ENCODE data around the gene LRRC28.
"Not testable (repeated sequence)": the region's sequence is repeated elsewhere in the genome, so short reads cannot be mapped to it uniquely, and the experiment has no call there.

Gene LRRC28

DNA sequence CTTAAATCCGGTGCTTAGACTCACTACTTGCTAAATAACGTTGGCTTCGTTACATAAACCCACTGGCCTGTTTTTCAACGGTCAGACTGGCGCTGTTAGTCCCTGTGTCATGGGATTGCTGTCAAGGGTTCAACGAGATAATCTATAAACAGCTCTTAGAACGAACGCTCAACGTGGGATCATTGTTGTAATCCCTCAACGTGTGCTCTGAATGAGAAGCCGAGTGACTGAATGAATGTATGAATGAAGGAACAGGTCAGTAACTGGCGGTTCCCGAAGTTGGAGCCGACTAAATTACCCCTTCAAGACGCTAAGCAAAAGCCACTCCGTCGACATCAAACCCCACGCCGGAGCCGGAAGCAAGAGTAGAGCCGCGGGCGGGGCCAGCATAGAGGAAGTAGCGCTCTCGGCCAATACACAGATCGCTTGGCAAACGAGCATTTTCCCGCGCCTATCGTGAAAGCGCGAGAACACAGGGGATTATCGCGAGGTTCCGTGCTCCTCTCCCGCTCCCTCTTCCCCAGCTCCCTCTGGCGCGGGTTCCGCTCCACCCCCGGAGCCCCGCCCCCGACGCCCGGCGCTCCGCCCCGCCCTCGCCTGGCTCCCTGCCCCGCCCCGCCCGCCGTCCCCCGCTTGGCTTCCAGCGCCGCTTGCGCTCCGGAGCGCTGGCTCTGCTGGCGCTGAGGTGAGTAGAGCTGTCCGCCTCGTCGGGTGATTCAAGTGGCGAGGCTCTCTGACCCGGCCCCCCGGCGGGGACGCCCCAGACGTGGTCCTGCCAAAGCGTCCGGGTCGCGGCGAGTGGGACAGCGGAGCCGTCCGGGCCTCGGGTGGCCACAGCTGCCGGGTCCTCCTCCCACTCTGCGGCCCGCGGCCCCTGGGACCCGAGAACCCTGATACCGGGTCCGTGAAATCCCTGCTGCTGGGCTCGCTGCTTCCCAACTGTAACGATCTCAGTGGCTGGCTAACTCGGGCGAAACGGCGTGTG is at the start of gene LRRC28:
LRRC28 (plus strand) TSS at position 625 of the 985 bp plus-strand sequence. CDS start 4,477 bp downstream, outside the sequence.
- peak; percentile 87 for DNase-seq

DNA sequence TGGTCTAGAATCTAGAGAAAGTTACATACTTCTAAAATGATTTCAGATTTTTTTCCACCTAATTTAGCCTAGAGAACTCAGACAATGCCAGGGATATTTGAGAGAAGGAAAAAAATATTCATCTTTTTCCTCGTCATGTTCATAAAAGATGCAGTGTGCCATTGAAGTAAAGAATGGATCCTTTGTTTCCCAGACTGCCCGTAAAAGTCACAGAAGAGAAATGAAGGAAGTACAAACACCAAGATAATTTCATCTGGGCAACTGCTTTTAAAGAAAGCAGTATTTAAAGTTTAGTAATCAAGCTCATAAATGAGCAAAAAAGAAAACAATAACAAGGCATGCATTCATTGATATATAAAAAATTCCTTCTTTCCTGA is 49.1 kb upstream of the LRRC28 start:
- DNase-seq: no peak

DNA sequence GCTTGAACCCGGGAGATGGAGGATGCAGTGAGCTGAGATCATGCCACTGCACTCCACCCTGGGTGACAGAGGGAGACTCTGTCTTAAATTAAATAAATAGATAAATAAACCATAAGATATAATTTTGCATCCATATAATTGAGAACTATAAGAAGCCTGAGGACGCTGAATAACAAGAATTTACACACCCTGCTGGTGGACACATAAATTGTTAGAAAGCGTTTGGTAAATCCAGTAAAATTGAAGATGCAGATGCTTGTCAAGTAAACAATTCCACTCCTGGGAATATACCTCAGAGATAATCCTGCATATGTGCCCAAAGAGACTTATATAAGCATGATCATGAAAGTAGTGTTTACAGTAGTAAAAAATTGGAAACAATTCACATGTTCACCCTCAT is 43.6 kb upstream of the LRRC28 start:
- DNase-seq: no peak

DNA sequence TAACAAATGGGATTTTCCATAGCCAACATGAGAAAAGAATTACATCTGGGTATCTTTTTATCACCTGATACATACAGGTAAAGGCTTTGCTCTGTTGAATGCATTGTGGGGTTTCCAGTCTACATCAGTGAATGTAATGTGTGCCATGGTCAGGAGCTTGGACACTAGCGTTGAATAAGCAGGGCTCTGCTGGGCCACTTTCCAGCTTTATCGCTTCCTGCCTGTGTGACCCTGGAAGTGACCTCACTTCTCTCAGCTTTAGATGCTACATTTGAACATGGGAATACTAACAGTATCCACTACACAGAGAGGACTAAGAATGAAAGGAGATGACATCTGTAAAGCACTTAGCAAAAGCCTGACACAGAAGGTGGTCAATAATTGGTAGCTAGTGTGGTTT is 42.0 kb upstream of the LRRC28 start:
- DNase-seq: no peak

DNA sequence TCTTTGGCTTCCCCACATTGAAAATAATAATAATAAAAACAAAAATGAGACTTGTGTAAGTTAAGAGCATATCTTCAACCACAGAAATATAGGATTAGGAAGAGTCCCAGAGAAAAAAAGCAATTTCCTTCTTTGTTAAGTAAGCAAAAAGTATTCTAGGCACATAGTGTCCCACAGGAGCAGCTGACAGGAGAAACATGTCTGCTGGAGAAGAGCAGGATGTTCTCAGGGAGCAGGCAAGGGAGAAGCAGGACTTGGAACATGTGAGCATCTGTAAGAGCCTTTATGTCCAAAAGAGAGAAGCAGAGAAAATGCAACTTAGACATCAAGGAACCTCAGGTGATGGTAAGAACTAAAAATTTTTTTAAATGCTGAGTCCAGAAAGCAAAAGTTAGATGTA is 40.9 kb upstream of the LRRC28 start:
- no peak for DNase-seq

DNA sequence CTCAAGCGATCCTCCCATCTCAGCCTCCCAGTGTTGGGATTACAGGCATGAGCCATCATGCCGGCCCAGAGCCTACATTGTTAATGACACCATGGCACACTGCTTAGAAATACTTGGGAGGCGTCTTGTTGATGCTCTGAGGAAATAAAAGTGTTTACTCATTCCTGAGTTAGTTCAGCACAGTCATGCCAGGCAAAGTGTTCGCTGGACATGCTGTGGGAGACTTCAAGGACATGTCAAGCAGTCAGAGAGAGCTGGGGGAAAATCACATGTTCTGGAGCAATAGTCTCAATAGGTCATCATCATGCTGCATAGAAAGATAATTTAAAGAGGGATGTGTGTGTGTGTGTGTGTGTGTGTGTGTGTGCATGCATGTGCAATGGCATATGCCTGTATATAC is 39.4 kb upstream of the LRRC28 start:
- no peak for DNase-seq

DNA sequence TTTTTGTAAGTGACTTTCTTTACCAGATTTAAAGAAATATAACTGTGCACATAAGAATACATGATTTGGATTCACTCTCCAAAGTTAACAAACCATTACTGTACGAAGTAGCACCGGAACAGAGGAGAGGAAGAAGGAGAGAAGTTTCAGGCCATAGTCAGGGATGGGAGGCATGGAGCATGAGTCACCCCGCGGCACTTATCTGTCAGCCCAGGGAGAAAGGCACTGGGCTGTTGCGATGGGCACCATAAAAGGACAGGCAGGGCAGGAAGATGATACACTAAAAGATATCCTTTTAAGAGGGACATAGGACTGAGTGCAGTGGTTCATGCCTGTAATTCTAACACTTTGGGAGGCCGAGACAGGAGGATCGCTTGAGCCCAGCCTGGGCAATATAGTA is 38.9 kb upstream of the LRRC28 start:
- DNase-seq: no peak

DNA sequence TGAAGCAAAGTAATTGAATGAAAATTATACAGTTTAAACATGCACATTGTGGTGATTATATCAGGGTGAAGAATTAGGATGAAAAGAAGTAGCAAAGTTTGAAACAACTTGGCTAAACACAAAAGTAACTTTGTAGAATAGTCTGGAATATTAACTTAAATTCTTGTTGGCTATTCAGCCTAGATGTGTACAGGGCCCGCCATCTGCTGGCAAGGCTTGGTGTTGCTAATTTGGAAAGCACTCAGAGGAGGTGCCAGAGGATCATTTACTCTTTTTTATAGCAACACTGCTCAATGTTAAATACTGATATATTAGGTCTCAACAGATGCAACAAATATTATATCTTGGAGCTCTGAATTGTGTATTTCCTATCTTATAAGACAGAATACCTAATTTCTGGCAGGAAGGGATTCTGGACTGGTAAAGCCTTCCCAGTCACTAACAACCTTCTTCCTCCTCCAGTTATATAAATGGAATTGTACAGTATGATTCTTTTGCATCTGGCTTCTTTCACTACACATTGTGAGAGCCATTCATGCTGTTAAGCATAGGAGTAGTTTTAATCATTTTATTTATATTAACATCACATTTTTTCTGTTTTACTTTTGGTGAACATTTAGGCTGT is 38.0 kb upstream of the LRRC28 start:
- DNase-seq: no peak

DNA sequence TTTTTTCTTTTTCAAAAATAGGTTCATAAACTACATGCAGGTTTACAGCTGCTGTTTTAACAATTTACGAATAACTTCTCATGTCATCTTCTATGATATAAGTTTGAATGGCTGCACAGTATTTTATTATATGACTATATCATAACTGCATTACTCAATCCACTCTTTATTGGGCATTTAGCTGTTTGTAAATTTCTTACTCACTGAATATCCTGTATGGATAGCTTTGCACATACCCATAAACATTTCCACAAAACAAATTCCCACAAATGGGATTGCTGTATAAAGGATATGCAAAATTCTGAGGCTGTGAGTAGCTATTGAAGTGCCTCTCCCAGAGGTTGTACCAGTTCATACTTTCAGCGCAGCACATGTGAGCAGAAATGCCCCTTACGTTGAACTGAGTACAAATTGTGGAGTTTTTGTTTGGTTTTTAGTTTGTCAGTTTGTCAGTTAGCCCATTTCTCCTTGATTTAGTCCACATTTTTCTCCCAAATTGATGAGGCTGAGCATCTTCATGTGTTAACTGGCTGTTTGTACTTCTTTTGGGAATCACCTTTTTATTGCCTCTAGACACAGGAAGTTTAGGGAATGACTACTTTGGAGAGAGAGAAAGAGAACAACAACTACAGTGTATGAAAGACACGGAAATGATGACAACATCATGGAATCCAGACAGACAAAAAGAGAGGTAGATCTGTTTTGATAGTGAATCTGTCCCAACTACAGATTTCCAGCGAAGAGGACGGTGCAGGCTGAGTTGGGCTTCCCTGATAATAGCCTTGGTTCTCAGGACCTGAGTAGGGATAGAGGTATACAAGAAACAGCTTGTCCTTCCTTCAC is 26.7 kb upstream of the LRRC28 start:
- DNase-seq: no peak

DNA sequence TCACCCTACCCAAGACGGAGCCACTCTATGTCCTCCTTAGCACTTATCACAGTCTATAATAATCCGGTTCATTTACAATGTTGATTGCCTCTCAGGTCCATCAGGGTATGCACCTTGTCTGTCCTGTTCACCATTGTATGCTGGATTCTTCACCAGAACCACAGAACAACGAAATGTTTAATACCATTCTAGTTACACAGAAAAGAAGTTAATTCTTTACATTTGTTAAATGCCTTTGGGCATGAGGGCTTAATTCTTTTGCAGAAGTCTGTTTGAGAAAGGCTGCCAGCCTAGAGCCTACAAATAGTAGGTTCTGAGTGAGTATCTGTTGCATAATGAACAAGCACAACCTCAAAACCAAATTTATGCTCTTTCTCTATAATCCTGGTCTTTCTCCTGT is 24.5 kb upstream of the LRRC28 start:
- no peak for DNase-seq

DNA sequence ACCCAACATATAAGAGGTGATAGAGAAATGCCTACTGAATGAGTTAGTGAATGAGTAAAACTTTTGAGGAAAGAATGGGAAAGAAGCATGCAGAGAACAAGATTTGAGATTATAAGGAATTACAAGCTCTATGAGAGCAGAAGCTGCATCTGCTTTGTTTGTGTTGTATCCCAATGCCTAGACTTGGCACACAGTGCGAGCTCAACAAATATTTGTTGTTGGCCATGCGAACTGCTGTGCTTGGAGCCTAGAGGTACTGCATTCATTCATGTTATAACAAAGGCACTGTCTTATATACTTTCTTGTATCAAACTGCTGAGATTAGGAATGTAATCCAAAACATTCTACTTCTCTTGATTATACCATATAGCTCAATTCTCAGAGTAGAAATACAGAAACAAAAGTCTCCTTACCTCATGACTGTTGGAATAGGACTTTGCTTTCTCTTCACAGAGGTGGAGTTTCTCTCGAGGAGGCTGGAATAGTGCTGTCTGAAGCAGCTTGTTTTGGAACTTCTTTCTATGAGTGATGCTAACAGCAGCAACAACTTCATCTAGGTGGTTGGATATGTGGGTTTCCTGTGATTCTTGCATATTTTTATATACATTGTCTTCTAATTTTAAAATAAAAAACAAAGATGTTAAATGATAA is 23.0 kb upstream of the LRRC28 start:
- no peak for DNase-seq

DNA sequence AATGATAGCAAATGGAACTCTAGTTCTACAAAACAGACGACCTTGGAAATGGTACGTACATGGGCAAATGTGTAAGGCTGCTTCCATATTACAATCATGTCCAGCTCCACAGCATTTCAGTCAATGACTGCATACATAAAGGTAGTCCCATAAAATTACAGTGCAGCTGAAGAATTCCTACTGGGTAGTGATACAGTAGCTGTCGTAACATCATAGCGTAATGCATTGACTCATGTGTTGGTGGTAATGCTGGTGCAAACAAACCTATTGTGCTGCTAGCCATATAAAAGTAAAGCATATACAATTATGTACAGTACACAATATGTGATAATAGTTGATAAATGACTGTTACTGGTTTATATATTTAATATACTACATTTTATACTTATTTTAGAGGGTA is 20.4 kb upstream of the LRRC28 start:
- no peak for DNase-seq

DNA sequence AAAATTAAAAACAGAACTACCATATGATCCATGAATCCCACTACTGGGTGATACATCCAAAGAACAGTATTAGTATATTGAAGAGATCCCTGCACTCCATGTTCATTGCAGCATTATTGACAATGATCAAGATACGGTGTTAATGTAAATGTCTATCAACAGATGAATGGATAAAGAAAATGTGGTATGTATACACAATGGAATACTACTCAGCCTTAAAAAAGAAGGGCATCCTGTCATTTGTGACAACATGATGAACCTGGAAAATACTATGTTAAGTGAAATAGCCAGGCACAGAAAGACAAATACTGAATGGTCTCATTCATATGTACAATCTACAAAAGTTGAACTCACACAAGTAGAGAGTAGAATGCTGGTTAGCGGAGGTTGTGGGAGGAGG is 18.5 kb upstream of the LRRC28 start:
- no peak for DNase-seq

DNA sequence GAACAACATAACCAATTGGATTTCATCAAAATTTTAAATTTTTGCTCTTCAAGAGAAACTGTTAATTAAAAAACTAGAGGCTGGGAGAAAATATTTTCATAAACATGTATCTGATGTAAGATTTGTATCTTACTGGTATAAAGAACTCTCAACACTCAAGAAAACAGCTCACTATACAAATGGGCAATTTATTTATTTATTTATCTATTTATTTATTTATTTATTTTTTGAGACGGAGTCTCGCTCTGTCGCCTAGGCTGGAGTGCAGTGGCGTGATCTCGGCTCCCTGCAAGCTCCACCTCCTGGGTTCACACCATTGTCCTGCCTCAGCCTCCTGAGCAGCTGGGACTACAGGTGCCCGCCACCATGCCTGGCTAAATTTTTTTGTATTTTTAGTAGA is 17.1 kb upstream of the LRRC28 start:
- not testable (repeated sequence) for DNase-seq

DNA sequence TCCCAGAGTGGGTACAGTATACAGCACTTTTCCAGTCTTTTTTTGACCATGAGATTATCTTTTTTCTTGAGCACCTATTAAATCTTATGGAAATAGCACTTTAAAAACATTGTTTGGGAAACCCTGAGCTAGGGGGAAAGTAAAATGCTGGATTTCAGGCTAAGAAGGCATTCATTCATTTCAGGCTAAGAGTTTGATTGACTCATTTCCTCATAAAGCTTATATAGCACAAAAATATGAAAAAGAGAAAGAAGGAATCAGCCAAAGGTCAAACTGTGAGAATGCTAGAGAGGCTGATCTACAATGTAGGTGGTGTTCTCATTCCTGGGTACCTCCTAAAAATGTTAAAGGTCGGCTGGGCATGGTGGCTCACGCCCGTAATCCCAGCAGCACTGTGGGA is 12.4 kb upstream of the LRRC28 start:
- DNase-seq: no peak

DNA sequence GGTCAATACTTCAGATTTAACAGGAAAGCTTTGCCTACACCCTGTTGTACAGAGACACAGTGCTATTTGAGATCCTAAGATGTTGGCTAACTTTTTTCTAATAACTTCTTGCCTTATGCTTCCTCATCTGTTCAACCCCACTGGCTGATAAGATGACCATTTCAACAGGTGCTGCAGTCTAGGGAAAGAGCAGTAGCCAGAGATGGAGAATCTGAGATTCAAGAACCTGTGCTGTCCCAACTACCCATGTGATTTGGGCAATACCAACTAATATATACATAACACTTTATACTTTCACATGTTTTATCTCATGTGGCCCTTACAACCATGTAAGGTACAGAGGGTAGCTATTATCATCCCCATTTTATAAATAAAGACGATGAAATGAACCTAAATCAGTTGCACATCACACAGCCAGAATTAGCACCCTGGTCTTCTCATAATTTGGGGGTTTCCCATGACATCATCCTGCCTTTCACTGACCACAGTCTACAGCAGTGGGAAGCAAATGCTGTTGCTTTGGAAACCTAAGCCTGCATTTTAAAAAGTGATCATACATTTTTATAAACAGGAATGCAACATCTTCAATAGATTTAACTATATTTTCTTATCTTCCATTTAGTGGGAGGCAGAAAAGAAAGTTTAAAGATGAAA is 11.6 kb upstream of the LRRC28 start:
- DNase-seq: no peak

DNA sequence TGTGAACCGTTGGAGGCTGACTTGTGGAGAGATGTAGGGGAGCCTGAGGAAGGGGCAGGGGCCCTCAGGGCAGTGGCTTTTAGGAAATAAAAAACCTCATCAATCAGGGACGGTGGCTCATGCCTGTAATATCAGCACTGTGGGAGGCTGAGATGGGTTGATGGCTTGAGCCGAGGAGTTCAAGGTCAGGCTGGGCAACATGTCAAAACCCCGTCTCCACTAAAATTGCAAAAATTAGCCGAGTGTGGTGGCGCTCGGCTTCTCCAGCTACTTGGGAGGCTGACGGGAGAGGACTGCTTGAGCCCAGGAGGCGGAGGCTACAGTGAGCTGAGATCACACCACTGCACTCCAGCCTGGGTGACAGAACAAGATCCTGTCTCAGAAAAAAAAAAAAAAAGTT is 9.5 kb upstream of the LRRC28 start:
- no peak for DNase-seq

DNA sequence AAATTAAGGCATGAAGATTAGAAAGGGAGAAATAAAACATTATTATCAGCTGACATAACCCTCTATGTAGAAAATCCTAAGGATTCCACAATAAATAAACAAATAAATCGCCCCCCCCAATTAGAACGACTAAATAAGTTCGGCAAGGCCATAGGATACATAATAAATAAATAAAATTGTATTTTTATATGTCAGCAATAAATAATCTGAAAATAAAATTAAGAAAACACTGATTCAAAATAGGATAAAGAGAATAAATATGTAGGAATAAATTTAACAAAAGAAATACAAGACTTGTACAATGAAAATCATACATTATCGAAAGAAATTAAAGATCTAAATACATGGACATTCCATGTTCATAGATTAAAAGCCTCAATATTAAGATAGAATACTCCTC is 7.0 kb upstream of the LRRC28 start:
- DNase-seq: no peak

DNA sequence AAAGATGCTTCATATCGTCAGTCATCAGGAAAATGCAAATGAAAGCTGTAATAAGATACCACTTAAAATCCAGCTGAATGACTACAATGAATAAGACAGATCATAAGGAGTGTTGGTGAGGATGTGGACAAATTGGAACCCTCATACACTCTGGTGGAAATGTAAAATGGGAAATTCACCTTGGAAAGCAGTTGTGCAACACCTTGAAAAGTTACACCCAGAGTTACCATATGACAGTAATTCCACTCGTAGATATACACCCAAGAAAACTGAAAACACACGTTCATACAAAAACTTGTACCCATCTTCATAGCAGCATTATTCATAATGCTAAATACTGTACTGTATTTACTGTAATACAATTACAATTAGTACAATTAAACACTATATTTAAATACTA is 4.2 kb upstream of the LRRC28 start:
- DNase-seq: no peak

DNA sequence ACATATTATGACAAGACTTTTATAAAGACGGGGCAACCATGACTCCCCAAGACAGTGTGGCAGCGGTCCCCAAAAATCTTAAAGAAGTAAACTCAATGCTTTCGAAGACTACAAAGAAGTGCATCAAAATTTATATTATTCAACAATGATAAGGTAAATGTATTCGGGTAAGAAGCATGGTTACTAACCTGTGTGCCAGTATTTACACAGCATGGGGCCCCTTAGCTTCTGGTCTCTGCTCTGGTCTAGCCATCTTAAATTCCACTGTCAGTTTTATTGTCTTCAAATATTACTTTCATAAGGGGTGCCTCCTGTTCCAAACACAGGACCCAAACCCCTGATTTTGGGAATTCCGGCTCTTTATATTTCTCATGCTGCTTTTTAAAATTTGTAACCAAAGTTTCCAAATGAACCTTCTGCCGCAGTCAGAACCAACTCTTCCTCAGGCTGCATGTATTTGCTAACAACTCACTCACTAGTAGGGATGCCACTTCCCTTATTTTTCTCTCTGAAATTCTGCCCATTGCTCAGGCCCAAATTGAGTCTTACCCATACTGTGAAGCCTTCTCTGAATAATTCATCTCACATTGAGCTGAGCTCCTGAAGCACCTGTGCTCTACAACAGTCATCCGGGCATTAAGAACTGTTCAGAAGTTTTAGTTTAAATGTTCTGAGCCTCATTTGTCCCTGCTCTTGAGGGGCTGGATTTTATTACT is 3.1 kb upstream of the LRRC28 start:
- no peak for DNase-seq

DNA sequence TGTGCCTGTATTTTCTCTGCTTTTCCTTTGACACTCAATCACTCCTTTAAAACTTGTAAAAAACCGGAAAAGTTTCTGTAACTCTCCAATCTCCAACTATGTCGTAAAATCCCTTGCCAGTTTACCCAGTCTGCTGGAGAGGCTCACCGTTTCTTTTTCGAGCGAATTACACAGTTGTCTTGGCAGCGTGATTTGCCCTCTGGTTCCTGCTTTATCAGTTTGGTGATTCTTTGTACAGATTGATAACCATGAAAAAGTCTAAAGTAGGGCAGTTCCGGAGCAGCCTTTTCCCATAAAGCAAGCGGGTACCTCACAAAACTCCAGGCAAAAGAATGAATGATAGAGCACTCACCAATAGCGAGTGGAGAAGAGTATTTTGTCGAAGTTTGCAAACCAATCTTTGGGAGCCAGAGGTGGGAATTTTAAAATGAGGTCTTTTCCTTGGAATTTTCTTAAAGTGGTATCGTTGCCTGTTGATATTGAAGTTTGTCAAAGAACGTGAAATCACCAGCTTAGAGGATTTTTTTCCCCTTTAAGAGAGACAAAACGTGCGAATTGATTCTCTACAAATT is 1.9 kb upstream of the LRRC28 start, which contains the start of gene TTC23:
TTC23 (minus strand) TSS at position 312 of the 572 bp plus-strand sequence. CDS start 20,869 bp downstream, outside the sequence.
- no peak for DNase-seq

All from DMS 273 treated with DMSO at 0.1 percent for 48 hours (cell line).